CD4-positive, alpha-beta T cell treated with Interleukin-17A for 4 hours (primary cell): ENCODE measurements around the gene SMIM24.

Experiments
- DNase-seq: peaks from one replicate; pipeline ENCODE4 v3.0.0-alpha.2; 2020; ENCODE audit warnings: mixed read lengths

The SMIM24 gene

GRCh38 chr19:3426433-3426832 is 53.9 kb downstream of the SMIM24 start:
- no peak for DNase-seq
